GM10266 (cell line): ENCODE results near the gene NFS1.
"Not testable (repeated sequence)": the region's sequence is repeated elsewhere in the genome, so short reads cannot be mapped to it uniquely, and the experiment has no call there.

Experiments used
- DNase-seq: peaks from one replicate; pipeline ENCODE4 v3.0.0; 2012; ENCODE audit errors: extremely low spot score
- TF ChIP-seq, protein P1 (sequence below): IDR thresholded peaks from 2 replicates; pipeline ENCODE4 v1.5.1; 2012; ENCODE audit warnings: mild to moderate bottlenecking, low read depth; ENCODE audit not compliant: control insufficient read depth, insufficient read depth; ENCODE audit errors: missing control alignments

Gene NFS1

DNA sequence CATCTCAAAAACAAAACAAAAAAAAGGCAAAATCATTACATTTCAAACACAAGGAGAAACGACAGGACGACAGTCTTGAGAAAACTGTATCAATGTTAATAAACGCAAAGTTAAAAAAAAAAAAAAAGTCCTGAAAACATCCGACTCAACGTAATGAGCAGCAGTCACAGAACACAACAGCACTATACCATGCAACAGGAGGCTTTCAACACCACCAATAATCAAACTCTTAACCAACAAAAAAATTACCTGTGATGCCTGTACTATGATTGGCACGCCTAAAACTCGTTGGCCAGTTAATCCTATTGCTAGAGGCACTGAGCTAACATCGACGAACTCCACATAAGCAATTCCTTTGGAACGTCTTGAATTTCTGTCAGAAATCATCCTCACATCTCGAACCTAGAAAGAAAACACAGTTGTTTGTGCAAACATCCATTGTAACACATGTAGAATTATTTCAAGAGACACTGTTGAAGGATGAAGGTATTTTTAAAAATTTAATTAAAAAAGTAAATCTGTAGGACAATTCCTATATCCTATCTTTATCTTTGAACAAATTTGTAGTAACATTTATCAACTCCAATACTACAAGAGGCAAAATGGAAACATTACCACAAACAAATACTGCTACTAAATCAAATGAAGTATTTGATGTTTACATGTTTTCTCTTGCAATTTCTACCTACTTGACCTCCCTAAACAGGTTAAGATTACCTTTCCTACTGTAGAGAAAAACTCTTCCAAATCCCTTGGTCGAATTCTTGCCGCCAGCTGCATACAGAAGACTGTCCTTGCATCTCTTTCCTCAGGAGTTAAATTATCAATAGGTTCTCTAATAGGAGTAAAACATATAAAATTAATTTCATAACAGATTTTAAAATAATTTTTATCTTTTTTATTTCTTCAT, 25.4 kb upstream of the NFS1 start:
- TF ChIP-seq, protein P1, sequence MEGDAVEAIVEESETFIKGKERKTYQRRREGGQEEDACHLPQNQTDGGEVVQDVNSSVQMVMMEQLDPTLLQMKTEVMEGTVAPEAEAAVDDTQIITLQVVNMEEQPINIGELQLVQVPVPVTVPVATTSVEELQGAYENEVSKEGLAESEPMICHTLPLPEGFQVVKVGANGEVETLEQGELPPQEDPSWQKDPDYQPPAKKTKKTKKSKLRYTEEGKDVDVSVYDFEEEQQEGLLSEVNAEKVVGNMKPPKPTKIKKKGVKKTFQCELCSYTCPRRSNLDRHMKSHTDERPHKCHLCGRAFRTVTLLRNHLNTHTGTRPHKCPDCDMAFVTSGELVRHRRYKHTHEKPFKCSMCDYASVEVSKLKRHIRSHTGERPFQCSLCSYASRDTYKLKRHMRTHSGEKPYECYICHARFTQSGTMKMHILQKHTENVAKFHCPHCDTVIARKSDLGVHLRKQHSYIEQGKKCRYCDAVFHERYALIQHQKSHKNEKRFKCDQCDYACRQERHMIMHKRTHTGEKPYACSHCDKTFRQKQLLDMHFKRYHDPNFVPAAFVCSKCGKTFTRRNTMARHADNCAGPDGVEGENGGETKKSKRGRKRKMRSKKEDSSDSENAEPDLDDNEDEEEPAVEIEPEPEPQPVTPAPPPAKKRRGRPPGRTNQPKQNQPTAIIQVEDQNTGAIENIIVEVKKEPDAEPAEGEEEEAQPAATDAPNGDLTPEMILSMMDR, result no peak
- DNase-seq, result no peak

DNA sequence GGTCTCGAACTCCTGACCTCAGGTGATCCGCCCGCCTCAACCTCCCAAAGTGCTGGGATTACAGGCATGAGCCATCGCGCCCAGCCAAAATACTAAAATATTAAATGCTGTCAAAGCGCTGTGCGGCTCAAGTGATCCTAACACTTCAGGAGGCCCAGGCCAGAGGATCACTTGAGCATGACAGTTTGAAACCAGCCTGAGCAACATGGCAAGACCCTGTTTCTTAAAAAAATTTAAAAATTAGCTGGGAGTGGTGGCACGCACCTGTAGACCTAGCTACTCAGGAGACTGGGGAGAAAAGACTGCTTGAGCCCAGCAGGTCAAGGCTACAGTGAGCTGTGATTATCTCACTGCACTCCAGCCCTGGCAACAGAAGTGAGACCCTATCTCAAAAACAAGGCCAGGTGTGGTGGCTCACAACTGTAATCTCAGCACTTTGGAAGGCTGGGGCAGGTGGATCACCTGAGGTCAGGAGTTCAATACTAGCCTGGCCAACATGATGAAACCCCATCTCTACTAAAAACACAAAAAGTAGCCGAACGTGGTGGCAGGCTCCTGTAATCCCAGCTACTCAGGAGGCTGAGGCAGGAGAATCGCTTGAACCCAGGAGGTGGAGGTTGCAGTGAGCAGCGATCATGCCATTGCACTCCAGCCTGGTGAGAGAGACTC, 24.6 kb upstream of the NFS1 start:
- DNase-seq, result not testable (repeated sequence)

DNA sequence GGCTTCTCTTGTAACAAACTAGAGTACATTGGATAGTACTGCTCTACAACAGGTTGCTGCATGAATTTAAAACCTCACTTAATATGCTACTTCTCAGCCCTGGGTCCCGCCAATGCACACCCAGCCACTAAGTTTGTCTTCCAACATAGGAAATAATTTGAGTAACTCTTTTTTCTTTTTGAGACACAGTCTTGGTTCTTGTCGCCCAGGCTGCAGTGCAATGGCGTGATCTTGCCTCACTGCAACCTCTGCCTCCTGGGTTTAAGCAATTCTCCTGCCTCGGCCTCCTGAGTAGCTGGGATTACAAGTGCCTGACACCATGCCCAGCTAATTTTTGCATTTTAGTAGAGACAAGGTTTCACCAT, 24.1 kb upstream of the NFS1 start:
- not testable (repeated sequence) for DNase-seq

DNA sequence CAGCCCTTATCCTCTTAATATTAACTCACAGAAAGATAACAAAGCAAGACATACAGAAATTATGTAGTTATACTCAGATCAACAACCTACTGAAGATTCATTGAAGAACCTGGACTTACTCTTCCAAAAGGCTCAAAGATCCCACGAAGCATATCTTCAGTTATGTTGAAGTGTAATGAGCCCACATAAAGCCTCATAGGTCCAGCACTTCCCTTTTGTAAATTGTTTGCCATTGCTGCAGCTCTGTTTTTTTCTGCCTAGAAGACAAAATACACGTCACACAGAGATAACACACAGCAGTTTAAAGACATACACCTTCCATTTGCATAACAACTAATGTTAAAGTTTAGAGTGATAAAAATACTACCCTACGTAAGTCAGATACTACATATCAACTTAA, 22.5 kb upstream of the NFS1 start:
- TF ChIP-seq, protein P1, result no peak
- no peak for DNase-seq

DNA sequence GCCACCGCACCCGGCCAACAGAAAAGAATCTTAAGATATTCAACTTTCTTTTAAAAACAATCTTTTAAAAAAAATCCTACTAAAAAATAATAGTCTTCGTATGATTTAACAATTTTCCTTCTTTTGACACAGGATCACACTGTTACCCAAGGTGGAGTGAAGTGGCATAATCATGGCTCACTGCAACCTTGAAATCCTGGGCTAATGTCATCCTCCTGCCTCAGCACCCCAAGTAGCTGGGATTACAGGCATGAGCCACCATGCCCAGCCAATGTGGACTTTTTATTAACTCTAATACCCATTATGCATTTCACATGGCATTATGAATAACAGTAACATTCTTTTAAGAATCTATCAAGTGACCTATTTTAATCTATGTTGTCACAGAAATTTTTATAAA, 22.1 kb upstream of the NFS1 start:
- TF ChIP-seq, protein P1, result no peak
- DNase-seq, result no peak

DNA sequence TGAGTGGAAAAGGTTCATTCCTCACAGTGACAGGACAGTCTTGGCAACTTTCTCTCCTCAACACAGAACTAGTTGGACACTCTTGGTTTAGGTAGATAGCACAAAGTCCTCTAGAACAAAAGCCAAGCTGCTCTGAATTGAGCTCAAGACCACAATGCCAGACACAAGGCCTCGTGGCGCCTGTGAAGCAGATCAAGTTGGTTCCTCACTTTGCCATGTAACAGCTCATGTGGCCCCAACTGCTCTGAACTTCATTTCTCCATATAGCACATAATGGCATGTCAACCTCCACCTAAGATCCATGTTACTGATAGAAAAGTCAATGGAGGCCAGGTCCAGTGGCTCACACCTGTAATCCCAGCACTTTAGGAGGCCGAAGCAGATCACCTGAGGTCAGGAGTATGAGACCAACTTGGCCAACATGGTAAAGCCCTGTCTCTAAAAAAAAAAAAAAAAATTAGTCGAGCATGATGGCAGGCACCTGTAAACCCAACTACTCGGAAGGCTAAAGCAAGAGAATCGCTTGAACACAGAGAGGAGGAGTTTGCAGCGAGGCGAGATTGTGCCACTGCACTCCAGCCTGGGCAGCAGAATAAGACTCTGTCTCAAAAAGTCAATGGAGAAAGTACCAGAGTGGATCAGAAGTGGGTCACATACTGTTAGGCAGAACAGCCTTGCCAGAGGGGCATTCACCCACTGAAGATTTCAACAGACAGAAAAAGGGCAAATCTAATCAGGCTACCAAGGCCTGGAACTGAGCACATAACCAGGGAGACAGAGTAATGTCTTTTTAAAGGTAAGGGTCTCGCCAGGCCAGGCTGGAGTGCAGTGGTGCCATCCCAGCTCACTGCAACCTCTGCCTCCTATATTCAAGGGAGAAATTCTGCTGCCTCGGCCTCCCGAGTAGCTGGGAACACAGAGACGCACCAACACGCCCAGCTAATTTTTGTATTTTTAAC, 21.3 kb upstream of the NFS1 start:
- DNase-seq, result no peak
- TF ChIP-seq, protein P1, result no peak

DNA sequence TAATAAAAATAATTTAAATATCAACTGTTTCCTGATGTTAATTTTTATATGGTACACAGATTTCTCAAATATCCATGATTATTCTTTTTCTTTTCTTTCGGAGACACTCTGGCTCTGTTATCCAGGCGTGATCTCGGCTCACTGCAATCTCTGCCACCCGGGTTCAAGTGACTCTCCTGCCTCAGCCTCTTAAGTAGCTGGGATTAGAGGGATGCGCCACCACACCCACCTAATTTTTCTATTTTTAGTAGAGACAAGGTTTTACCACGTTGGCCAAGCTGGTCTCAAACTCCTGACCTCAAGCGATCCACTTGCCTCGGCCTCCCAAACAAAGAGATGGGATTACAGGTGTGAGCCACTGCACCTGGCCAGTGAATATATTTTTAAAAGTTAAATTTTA, 20.6 kb upstream of the NFS1 start:
- TF ChIP-seq, protein P1, result no peak
- DNase-seq, result no peak
